Astrocyte (in vitro differentiated cells and primary cell): ENCODE measurements around the gene RTTN. TPM values are rescaled to one million over a fixed set of nuclear protein-coding genes. Genes with fewer than 3 reads are reported as not detected.
A peak's percentile ranks its signal among the peaks of the same experiment; 100 is the strongest.

Experiments
- DNase-seq: peaks from one replicate; pipeline ENCODE4 v3.0.0-alpha.2; 2010; ENCODE audit warnings: low read depth
- FAIRE-seq: peaks from 2 replicates; lab custom pipeline; 2011; peaks lifted over from hg19 to GRCh38; lab: Jason Lieb, UNC
- H2AFZ ChIP-seq: 2 replicates; pipeline ENCODE4 v1.6.0; 2012; ENCODE audit warnings: low read depth, low read length, inconsistent platforms
- H3K27ac ChIP-seq: 2 replicates; pipeline ENCODE4 v1.5.1; 2011; ENCODE audit warnings: low read depth, low read length, inconsistent platforms
- H3K27me3 ChIP-seq: 2 replicates; pipeline ENCODE4 v1.6.0; 2011; ENCODE audit warnings: low read length, inconsistent platforms; ENCODE audit not compliant: insufficient read depth
- H3K36me3 ChIP-seq: 2 replicates; pipeline ENCODE4 v1.5.1; 2011; ENCODE audit warnings: low read length, inconsistent platforms; ENCODE audit not compliant: insufficient read depth
- H3K4me1 ChIP-seq: 2 replicates; pipeline ENCODE4 v1.5.1; 2011; ENCODE audit warnings: low read length, inconsistent platforms; ENCODE audit not compliant: insufficient read depth
- H3K4me2 ChIP-seq: 2 replicates; pipeline ENCODE4 v1.6.0; 2012; ENCODE audit warnings: low read length, inconsistent platforms
- H3K4me3 ChIP-seq: 2 replicates; pipeline ENCODE4 v1.5.1; 2011; ENCODE audit warnings: low read depth, mild to moderate bottlenecking, low read length, inconsistent platforms; ENCODE audit not compliant: insufficient read depth
- H3K79me2 ChIP-seq: 2 replicates; pipeline ENCODE4 v1.6.0; 2012; ENCODE audit warnings: mild to moderate bottlenecking, low read length, inconsistent platforms; ENCODE audit not compliant: insufficient read depth
- H3K9ac ChIP-seq: 2 replicates; pipeline ENCODE4 v1.6.0; 2012; ENCODE audit warnings: mild to moderate bottlenecking, low read length, inconsistent platforms
- H3K9me3 ChIP-seq: 2 replicates; pipeline ENCODE4 v1.5.1; 2012; ENCODE audit warnings: low read depth, mild to moderate bottlenecking, low read length, inconsistent platforms; ENCODE audit not compliant: insufficient read depth
- H4K20me1 ChIP-seq: 2 replicates; pipeline ENCODE4 v1.6.0; 2012; ENCODE audit warnings: low read length, inconsistent platforms; ENCODE audit not compliant: insufficient read depth
- H3K27ac Mint-ChIP-seq: one replicate; pipeline ENCODE4 v1.8.0; 2021; ENCODE audit warnings: mild to moderate bottlenecking, mixed read lengths; ENCODE audit not compliant: unreplicated experiment
- H3K27me3 Mint-ChIP-seq: one replicate; pipeline ENCODE4 v1.8.0; 2021; ENCODE audit warnings: low read depth, mixed read lengths; ENCODE audit not compliant: unreplicated experiment
- H3K36me3 Mint-ChIP-seq: one replicate; pipeline ENCODE4 v1.8.0; 2021; ENCODE audit warnings: low read depth, mixed read lengths; ENCODE audit not compliant: unreplicated experiment
- H3K4me1 Mint-ChIP-seq: one replicate; pipeline ENCODE4 v1.8.0; 2021; ENCODE audit warnings: low read depth, mixed read lengths; ENCODE audit not compliant: unreplicated experiment
- H3K4me3 Mint-ChIP-seq: one replicate; pipeline ENCODE4 v1.8.0; 2021; ENCODE audit warnings: mild to moderate bottlenecking, moderate library complexity, mixed read lengths; ENCODE audit not compliant: unreplicated experiment
- H3K9me3 Mint-ChIP-seq: one replicate; pipeline ENCODE4 v1.8.0; 2021; ENCODE audit warnings: mild to moderate bottlenecking, mixed read lengths; ENCODE audit not compliant: unreplicated experiment
- EZH2 ChIP-seq: IDR thresholded peaks from 2 replicates; pipeline ENCODE4 v1.6.1; 2012; ENCODE audit warnings: mild to moderate bottlenecking, low read length, inconsistent platforms; ENCODE audit not compliant: insufficient read depth
- total RNA-seq: library from RNA; stranded (reverse); gene quantifications from 2 replicates; pipeline ENCODE4 v1.2.1, GENCODE V29; 2021
- TF ChIP-seq, protein P1 (sequence below): IDR thresholded peaks from 2 replicates; pipeline ENCODE4 v1.5.1; 2011; ENCODE audit warnings: low read depth, mild to moderate bottlenecking, inconsistent platforms, low read length, moderate library complexity; ENCODE audit not compliant: insufficient read depth

The RTTN gene
- total RNA-seq, 1 donor from 2014 or later: 6.3 TPM

- no peak overlapping the region for H3K9ac ChIP-seq
- H3K4me1 ChIP-seq: no peaks in the 10 kb centered on the region
- Mint-ChIP-seq H3K27me3 (no peaks in the 10 kb centered on the region), H3K9me3 (peaks cover 4% of the 10 kb centered on the region), H3K4me3 (no peak overlapping the region), H3K4me1 (no peaks in the 10 kb centered on the region), H3K27ac (no peak overlapping the region), H3K36me3 (no peaks in the 10 kb centered on the region)
- no peak overlapping the region for H3K27ac ChIP-seq
- H3K4me2 ChIP-seq: peak overlapping the region; percentile 66
- no peaks in the 10 kb centered on the region for H3K27me3 ChIP-seq
- no peak for FAIRE-seq
- H3K4me3 ChIP-seq: no peak overlapping the region
- no peaks in the 10 kb centered on the region for H4K20me1 ChIP-seq
- peak overlapping the region; percentile 51 for H2AFZ ChIP-seq
- no peaks in the 10 kb centered on the region for H3K79me2 ChIP-seq
- no peaks in the 10 kb centered on the region for H3K36me3 ChIP-seq
- DNase-seq: no peak
- no peaks in the 10 kb centered on the region for H3K9me3 ChIP-seq
- TF ChIP-seq, protein P1, sequence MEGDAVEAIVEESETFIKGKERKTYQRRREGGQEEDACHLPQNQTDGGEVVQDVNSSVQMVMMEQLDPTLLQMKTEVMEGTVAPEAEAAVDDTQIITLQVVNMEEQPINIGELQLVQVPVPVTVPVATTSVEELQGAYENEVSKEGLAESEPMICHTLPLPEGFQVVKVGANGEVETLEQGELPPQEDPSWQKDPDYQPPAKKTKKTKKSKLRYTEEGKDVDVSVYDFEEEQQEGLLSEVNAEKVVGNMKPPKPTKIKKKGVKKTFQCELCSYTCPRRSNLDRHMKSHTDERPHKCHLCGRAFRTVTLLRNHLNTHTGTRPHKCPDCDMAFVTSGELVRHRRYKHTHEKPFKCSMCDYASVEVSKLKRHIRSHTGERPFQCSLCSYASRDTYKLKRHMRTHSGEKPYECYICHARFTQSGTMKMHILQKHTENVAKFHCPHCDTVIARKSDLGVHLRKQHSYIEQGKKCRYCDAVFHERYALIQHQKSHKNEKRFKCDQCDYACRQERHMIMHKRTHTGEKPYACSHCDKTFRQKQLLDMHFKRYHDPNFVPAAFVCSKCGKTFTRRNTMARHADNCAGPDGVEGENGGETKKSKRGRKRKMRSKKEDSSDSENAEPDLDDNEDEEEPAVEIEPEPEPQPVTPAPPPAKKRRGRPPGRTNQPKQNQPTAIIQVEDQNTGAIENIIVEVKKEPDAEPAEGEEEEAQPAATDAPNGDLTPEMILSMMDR: no peak
- no peak for TF ChIP-seq EZH2
Observed at GRCh38 chr18:69956665-69957620, 248.5 kb downstream of the RTTN start.

DNA sequence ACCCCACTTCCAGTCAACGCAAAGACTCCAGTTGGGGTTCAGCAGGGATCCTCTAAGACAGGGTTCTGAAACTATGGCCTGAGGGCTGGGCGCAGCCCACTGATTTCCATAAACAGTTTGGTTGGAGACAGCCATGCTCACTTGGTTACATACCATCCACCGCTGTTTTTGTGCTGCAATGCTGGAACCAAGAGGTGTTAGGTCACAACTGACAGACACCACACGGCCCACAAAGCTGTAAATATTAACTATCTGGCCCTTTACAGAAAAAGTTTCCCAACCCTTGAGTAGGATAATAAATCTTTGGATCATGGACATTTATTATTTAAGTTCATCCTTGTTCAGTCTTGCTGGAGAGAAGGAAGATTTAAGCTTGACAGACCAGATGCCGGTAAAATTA is 249.4 kb downstream of the RTTN start:
- no peaks in the 10 kb centered on the region for H3K27me3 ChIP-seq
- Mint-ChIP-seq H3K36me3 (no peaks in the 10 kb centered on the region), H3K4me3 (no peak overlapping the region), H3K4me1 (peaks cover 6% of the 10 kb centered on the region), H3K9me3 (no peaks in the 10 kb centered on the region), H3K27me3 (no peaks in the 10 kb centered on the region), H3K27ac (no peak overlapping the region)
- no peak for DNase-seq
- H3K4me2 ChIP-seq: no peak overlapping the region
- H3K27ac ChIP-seq: no peak overlapping the region
- no peak for FAIRE-seq
- peaks cover 3% of the 10 kb centered on the region for H3K4me1 ChIP-seq
- H3K9me3 ChIP-seq: no peaks in the 10 kb centered on the region
- H2AFZ ChIP-seq: no peak overlapping the region
- no peak for TF ChIP-seq EZH2
- TF ChIP-seq, protein P1: no peak
- no peak overlapping the region for H3K9ac ChIP-seq
- no peaks in the 10 kb centered on the region for H4K20me1 ChIP-seq
- H3K36me3 ChIP-seq: no peaks in the 10 kb centered on the region
- no peak overlapping the region for H3K4me3 ChIP-seq
- no peaks in the 10 kb centered on the region for H3K79me2 ChIP-seq
